HCT116 (cell line): ENCODE results near the gene SLC15A3.

ENCODE experiments used
- CBX3 ChIP-seq: IDR thresholded peaks from 2 replicates; pipeline ENCODE4 v1.6.1; 2012; ENCODE audit warnings: low read depth
- EZH2 ChIP-seq: fragments of 200-600 bp; sonication (generic); IDR thresholded peaks from 2 replicates; pipeline ENCODE4 v1.6.1; 2017; ENCODE audit warnings: antibody characterized with exemption, mixed run types
- EZH2phosphoT487 ChIP-seq: fragments of 200-600 bp; IDR thresholded peaks from 2 replicates; pipeline ENCODE4 v1.6.1; 2018; ENCODE audit warnings: antibody characterized with exemption, borderline replicate concordance
- FOSL1 ChIP-seq: IDR thresholded peaks from 2 replicates; pipeline ENCODE4 v1.6.1; 2012; ENCODE audit warnings: low read depth
- POLR2A ChIP-seq: IDR thresholded peaks from 2 replicates; pipeline ENCODE4 v1.7.0; 2011; ENCODE audit warnings: borderline replicate concordance; ENCODE audit not compliant: insufficient read depth, insufficient read length; ENCODE audit errors: extremely low read depth
- POLR2AphosphoS5 ChIP-seq: IDR thresholded peaks from 2 replicates; pipeline ENCODE4 v1.6.1; 2011; ENCODE audit warnings: mild to moderate bottlenecking, low read depth, low read length, moderate library complexity
- REST ChIP-seq: IDR thresholded peaks from 2 replicates; pipeline ENCODE4 v1.6.1; 2012; ENCODE audit warnings: low read depth
- SP1 ChIP-seq: IDR thresholded peaks from 2 replicates; pipeline ENCODE4 v1.6.1; 2012; ENCODE audit warnings: low read depth
- YY1 ChIP-seq: IDR thresholded peaks from 2 replicates; pipeline ENCODE4 v1.6.1; 2011; ENCODE audit warnings: low read length, low read depth, moderate library complexity, mild to moderate bottlenecking; ENCODE audit not compliant: insufficient replicate concordance; ENCODE audit errors: extremely low read depth
- ZBTB33 ChIP-seq: IDR thresholded peaks from 2 replicates; pipeline ENCODE4 v1.6.1; 2011; ENCODE audit warnings: mild to moderate bottlenecking, low read length, moderate library complexity; ENCODE audit not compliant: insufficient replicate concordance; ENCODE audit errors: extremely low read depth
- ZFX ChIP-seq: fragments of 450-650 bp; IDR thresholded peaks from 2 replicates; pipeline ENCODE4 v1.6.1; 2017
- ZNF274 ChIP-seq: fragments of 200-500 bp; sonication (Bioruptor generic); IDR thresholded peaks from 2 replicates; pipeline ENCODE4 v1.6.1; 2014; ENCODE audit warnings: mild to moderate bottlenecking, low read depth, low read length, inconsistent platforms
- TF ChIP-seq, protein P1 (sequence below), 3 experiments: fragments of 200-600 bp in 1 of 3; sonication (generic) in 1 of 3; IDR thresholded peaks in 2 of 3; conservative IDR thresholded peaks in 1 of 3; 2 replicates each; pipeline ENCODE4 v1.5.1; 2012 to 2017; ENCODE audit warnings: low read depth in 2 of 3, low read length in 2 of 3, antibody characterized with exemption in 1 of 3, borderline replicate concordance in 1 of 3, control low read depth in 1 of 3, mild to moderate bottlenecking in 1 of 3, mixed read lengths in 1 of 3, mixed run types in 1 of 3, moderate library complexity in 1 of 3; ENCODE audit not compliant: insufficient read depth in 1 of 3

GRCh38 chr11:60981515-60981914, 29.5 kb upstream of the SLC15A3 start:
- TF ChIP-seq REST (no peak), SP1 (no peak), EZH2phosphoT487 (no peak), ZBTB33 (no peak), POLR2AphosphoS5 (no peak), FOSL1 (no peak), YY1 (no peak), CBX3 (no peak), EZH2 (no peak), ZNF274 (no peak), POLR2A (no peak), ZFX (no peak)
- TF ChIP-seq, protein P1, sequence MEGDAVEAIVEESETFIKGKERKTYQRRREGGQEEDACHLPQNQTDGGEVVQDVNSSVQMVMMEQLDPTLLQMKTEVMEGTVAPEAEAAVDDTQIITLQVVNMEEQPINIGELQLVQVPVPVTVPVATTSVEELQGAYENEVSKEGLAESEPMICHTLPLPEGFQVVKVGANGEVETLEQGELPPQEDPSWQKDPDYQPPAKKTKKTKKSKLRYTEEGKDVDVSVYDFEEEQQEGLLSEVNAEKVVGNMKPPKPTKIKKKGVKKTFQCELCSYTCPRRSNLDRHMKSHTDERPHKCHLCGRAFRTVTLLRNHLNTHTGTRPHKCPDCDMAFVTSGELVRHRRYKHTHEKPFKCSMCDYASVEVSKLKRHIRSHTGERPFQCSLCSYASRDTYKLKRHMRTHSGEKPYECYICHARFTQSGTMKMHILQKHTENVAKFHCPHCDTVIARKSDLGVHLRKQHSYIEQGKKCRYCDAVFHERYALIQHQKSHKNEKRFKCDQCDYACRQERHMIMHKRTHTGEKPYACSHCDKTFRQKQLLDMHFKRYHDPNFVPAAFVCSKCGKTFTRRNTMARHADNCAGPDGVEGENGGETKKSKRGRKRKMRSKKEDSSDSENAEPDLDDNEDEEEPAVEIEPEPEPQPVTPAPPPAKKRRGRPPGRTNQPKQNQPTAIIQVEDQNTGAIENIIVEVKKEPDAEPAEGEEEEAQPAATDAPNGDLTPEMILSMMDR (IDR thresholded peaks at IDR 0.05 in 2 of 3, conservative IDR thresholded peaks at IDR 0.05 in 1 of 3; ENCODE audit: borderline replicate concordance in 1 of 3, insufficient read depth in 1 of 3, low read depth in 2 of 3, low read length in 2 of 3), result no peak
